Measurements from ENCODE around the gene LHFPL2. TPM values are rescaled to one million over a fixed set of nuclear protein-coding genes. Genes with fewer than 3 reads are reported as not detected.

LHFPL2 gene
- total RNA-seq, 1 donor from 2014 or later = 113 TPM

GRCh38 chr5:78604689-78605285, 43.8 kb downstream of the LHFPL2 start:
- H3K4me3 Mint-ChIP-seq (ENCODE audit: unreplicated experiment) = no peak overlapping the region
- no peak for TF ChIP-seq CTCF (IDR thresholded peaks at IDR 0.05)
- H3K36me3 Mint-ChIP-seq (ENCODE audit: unreplicated experiment) = peaks cover 36% of the 10 kb centered on the region

GRCh38 chr5:78603636-78604175, 44.9 kb downstream of the LHFPL2 start:
- Mint-ChIP-seq H3K27ac (ENCODE audit: unreplicated experiment) (no peak overlapping the region), H3K9me3 (ENCODE audit: unreplicated experiment) (no peaks in the 10 kb centered on the region), H3K4me1 (ENCODE audit: unreplicated experiment) (peaks cover 50% of the 10 kb centered on the region), H3K27me3 (ENCODE audit: unreplicated experiment) (no peaks in the 10 kb centered on the region), H3K4me3 (ENCODE audit: unreplicated experiment) (no peak overlapping the region), H3K36me3 (ENCODE audit: unreplicated experiment) (peaks cover 38% of the 10 kb centered on the region)
- DNase-seq (ENCODE audit: extremely low spot score, unreplicated experiment) = no peak
- TF ChIP-seq CTCF (IDR thresholded peaks at IDR 0.05) = no peak

More at GRCh38 chr5:78604689-78605285, 43.8 kb downstream of the LHFPL2 start:
- no peak overlapping the region for H3K27ac Mint-ChIP-seq (ENCODE audit: unreplicated experiment)
- no peaks in the 10 kb centered on the region for H3K27me3 Mint-ChIP-seq (ENCODE audit: unreplicated experiment)
- no peaks in the 10 kb centered on the region for H3K9me3 Mint-ChIP-seq (ENCODE audit: unreplicated experiment)
- H3K4me1 Mint-ChIP-seq (ENCODE audit: unreplicated experiment) = peaks cover 46% of the 10 kb centered on the region
- no peak for DNase-seq (ENCODE audit: extremely low spot score, unreplicated experiment)

- H3K36me3 Mint-ChIP-seq (ENCODE audit: unreplicated experiment) = peaks cover 40% of the 10 kb centered on the region
- no peak overlapping the region for H3K4me3 Mint-ChIP-seq (ENCODE audit: unreplicated experiment)
- peaks cover 55% of the 10 kb centered on the region for H3K4me1 Mint-ChIP-seq (ENCODE audit: unreplicated experiment)
- peak overlapping the region; percentile 72 for H3K27ac Mint-ChIP-seq (ENCODE audit: unreplicated experiment)
- H3K9me3 Mint-ChIP-seq (ENCODE audit: unreplicated experiment) = no peaks in the 10 kb centered on the region
- H3K27me3 Mint-ChIP-seq (ENCODE audit: unreplicated experiment) = no peaks in the 10 kb centered on the region
- DNase-seq (ENCODE audit: extremely low spot score, unreplicated experiment) = no peak
- no peak for TF ChIP-seq CTCF (IDR thresholded peaks at IDR 0.05)
These were observed 46.2 kb downstream of the LHFPL2 start for GRCh38 chr5:78602400-78602799.

- Mint-ChIP-seq H3K36me3 (ENCODE audit: unreplicated experiment) (peaks cover 45% of the 10 kb centered on the region), H3K9me3 (ENCODE audit: unreplicated experiment) (no peaks in the 10 kb centered on the region), H3K27me3 (ENCODE audit: unreplicated experiment) (no peaks in the 10 kb centered on the region), H3K4me3 (ENCODE audit: unreplicated experiment) (no peak overlapping the region), H3K4me1 (ENCODE audit: unreplicated experiment) (peaks cover 57% of the 10 kb centered on the region), H3K27ac (ENCODE audit: unreplicated experiment) (peak overlapping the region; percentile 72)
- TF ChIP-seq CTCF (IDR thresholded peaks at IDR 0.05) = no peak
- no peak for DNase-seq (ENCODE audit: extremely low spot score, unreplicated experiment)
These were observed 46.8 kb downstream of the LHFPL2 start for GRCh38 chr5:78601559-78602314.
